Stimulated activated CD4-positive, alpha-beta T cell treated with anti-CD3 and anti-CD28 coated beads, Interleukin-12 subunit alpha, Interleukin-12 subunit beta, amount 100 ng/mL, for 24 hours (primary cell): Measurements from ENCODE around the gene SSTR1.
"Not testable (repeated sequence)": the region's sequence is repeated elsewhere in the genome, so short reads cannot be mapped to it uniquely, and the experiment has no call there.

Experiments used
- DNase-seq, 2 experiments: peaks; one replicate each; pipeline ENCODE4 v3.0.0-alpha.2; 2020; ENCODE audit warnings: low read depth in 2 of 2

SSTR1 gene, protein sequence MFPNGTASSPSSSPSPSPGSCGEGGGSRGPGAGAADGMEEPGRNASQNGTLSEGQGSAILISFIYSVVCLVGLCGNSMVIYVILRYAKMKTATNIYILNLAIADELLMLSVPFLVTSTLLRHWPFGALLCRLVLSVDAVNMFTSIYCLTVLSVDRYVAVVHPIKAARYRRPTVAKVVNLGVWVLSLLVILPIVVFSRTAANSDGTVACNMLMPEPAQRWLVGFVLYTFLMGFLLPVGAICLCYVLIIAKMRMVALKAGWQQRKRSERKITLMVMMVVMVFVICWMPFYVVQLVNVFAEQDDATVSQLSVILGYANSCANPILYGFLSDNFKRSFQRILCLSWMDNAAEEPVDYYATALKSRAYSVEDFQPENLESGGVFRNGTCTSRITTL

GRCh38 chr14:38207736-38208617 lies at the start of gene SSTR1:
Gene SSTR1 (plus strand): TSS chr14:38207904. CDS start chr14:38209390, 1,486 bp downstream.
- no peak for DNase-seq

DNA sequence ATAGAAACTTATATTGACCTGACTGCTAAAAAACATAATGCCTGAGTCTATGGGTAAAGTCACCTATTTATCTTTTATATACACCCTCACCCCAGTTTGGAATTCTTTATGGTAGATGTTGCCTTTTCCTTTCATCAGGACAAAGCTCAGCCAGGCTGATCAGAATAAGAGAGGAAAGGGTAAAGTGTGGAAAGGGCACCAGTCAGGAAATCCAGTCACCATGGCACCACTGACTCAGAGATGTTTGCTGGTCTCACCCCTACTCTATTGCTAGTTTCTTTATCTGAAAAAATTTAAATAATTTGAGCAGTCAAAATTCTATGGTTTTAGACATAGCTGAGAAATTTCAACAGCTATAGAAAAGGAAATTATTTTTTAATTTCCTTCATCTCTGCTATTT lies 49.2 kb upstream of the SSTR1 start:
- no peak for DNase-seq

DNA sequence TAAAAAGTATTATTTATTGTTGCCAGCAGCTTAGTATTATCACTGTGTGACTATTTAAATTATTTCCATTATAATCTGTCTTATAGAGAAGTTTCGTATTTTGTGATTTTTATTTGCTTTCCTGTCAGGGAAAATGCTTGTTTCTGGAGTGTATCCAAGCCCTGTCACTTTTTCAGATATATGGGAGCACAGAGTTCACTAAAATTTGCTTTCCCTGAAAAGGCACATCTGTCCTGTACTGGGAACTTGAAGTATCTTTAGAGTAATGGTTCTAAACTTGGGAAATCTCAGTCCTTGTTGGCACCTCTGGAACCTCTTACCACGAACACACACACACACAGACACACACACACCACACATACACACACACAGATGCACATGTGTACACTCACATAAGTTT lies 39.3 kb upstream of the SSTR1 start:
- DNase-seq, result no peak

- no peak for DNase-seq
Observed at GRCh38 chr14:38171197-38171596, 36.5 kb upstream of the SSTR1 start.

DNA sequence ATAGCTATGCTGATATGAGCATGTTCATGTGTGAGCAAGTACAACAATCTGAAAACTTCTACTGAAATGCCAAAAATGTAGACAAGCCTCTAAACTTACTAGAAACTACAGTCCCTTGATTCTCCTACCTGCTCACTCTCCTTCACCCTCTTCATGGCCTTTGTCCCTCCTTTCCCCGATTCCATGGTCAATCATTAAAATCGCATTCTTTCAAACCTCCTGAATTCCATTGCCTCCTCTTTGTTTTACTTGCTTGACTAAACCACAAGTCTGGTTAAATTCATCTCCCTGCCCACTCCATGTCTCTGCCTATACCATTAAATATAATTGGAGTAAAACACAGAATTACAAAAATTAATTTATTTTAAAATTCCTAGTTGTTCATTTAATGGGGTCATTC lies 33.0 kb upstream of the SSTR1 start:
- DNase-seq, result no peak

- DNase-seq, result no peak
Observed at GRCh38 chr14:38175658-38176057, 32.0 kb upstream of the SSTR1 start.

DNA sequence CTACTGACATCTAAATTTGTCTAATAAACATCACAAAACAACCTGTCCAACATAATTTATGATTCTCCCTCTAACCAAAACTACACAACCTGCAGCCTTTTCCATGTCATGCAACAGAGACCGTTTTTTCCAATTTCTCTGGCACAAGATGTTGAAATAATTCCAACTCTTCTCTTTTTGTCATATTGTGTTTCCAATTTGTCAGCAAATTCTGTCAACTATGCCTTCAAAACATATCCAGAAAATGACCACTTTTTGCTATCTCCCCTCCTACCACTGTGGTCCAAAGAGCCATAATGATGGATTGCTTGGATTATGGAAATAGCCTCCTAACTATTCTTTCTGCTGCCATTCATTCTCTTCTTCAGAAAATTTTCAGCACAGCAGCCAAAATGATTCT lies 31.3 kb upstream of the SSTR1 start:
- no peak for DNase-seq

- DNase-seq, result no peak
Observed at GRCh38 chr14:38184132-38184531, 23.6 kb upstream of the SSTR1 start.

DNA sequence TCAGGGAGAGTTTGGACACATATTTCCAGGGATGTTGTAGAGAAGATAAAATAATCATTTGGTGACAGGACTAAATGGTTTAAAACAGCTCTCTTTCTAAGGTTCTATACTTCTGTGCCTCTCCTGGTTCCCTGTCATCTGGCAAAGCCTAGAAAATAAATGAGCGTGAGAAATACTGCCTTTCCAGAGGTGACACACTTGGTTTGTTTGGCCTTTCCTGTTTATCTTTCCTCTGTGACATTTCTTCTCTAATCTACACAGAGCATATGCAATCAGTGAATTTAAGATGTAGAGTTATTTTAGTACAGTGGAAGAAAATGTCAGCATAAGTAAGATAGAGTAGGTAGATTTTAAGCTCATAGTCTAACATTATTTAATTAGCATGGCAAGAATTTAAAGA lies 22.0 kb upstream of the SSTR1 start:
- DNase-seq, result no peak

DNA sequence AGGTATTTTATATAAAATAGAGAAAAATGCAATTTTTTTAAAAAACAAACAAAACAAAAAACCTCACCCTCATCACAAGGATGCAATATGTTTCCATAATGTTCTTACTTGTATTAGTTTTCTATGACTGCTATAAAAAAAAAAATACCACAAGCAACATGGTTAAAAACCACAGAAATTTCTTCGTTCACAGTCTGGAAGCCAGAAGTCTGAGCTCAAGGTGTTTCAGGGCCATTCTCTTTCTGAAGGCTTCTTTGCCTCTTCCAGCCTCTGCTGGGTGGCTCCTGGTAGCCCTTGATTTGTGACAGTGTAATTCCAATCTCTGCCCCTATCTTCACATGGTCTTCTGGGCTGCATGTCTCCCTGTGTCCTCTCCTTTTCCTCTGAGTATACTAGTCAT lies 21.5 kb upstream of the SSTR1 start:
- no peak for DNase-seq

GRCh38 chr14:38187528-38187927 lies 20.2 kb upstream of the SSTR1 start:
- DNase-seq, result no peak

DNA sequence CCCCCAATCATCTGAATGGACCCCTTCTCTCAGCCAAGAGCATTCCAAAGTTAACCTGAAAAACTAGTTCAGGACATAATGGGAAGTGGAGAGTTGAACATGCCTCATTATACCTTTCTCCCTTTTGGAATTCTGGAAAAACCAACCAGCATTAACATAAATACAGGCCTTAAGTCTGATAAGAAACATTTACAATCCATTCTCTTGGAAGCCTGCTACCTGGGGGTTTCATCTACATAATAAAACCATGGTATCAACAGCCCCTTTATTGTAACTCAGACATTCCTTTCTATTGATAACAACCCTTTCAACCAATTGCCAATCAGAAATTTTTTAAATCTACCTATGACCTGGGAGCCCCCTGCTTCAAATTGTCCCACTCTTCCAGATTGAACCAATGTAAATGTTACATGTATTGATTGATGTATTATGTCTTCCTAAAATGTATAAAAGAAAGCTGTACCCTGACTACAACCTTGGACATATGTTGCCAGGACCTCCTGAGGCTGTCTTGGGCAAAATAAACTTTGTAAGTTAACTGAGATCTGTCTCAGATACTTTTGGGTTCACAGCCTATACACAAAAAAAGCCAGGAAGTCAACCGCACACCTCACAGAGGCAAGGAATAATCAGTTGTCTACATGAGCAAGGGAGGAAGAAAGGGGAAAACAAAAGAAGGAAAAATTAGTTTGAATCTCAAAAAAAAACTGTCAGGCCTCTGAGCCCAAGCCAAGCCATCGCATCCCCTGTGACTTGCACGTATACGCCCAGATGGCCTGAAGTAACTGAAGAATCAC lies 17.6 kb upstream of the SSTR1 start:
- DNase-seq, result no peak

DNA sequence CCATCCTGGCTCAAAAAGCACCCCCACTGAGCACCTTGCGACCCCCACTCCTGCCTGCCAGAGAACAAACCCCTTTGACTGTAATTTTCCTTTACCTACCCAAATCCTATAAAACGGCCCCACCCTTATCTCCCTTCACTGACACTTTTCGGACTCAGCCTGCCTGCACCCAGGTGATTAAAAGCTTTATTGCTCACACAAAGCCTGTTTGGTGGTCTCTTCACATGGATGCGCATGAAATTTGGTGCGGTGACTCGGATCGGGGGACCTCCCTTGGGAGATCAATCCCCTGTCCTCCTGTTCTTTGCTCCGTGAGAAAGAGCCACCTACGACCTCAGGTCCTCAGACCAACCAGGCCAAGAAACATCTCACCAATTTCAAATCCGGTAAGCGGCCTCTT lies 16.9 kb upstream of the SSTR1 start:
- DNase-seq, result not testable (repeated sequence)

DNA sequence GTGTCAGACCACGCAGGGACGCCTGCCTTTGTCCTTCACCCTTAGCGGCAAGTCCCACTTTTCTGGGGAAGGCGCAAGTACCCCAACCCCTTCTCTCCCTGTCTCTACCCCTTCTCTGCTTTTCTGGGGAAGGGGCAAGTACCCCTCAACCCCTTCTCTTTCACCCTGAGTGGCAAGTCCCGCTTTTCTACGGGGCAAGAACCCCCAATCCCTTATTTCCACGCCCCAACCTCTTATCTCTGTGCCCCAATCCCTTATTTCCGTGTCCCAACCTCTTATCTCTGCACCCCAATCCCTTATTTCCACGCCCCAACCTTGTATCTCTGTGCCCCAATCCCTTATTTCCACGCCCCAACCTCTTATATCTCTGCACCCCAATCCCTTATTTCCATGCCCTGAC lies 16.2 kb upstream of the SSTR1 start:
- not testable (repeated sequence) for DNase-seq

GRCh38 chr14:38197001-38197783 lies 10.5 kb upstream of the SSTR1 start:
- DNase-seq, result no peak

DNA sequence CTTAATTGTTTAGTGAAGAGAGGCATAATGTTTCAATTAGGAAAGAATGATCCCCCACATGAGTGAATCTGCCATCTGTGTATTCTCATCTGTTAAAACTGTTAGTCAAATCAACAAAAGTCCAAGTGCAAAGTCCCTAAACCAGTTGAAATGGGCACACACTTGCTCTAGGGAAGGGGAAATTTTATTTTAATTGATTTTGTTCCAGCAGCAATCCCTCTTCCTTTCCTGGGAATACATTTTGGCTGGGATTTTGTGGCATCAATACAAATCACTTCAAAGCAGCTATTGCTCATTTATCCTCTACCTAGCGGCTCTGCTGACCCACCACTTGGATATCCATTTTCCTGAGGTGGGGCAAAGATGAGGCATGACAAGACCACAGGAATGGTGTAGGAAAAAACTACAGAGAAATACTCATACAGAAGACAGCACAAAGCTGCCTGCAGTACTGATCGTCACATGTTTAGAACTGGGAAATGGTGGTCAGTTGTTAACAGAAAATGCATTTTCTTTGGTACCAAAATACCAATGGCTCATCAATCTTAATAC lies 9.8 kb upstream of the SSTR1 start:
- DNase-seq, result no peak

GRCh38 chr14:38198425-38198824 lies 9.3 kb upstream of the SSTR1 start:
- DNase-seq, result no peak

DNA sequence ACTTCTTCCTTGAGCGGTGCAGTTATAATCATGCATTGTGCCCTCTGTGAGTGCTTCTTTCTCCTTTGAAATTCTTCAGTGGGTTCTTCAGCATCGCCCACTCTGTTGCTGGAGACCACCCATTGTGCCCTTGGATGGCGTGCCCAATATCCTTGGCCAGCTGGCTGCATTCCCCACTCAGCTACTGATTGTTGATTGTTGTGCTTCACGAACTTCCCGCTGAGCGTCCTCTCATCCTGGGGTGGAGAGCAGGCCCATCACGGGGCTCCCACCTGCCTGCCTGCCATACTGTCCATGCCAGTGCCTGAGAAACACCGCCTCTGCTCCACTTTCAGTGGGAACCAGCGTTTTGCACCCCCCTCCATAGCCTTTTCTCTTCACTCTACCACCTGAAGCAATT lies 8.6 kb upstream of the SSTR1 start:
- DNase-seq, result no peak

DNA sequence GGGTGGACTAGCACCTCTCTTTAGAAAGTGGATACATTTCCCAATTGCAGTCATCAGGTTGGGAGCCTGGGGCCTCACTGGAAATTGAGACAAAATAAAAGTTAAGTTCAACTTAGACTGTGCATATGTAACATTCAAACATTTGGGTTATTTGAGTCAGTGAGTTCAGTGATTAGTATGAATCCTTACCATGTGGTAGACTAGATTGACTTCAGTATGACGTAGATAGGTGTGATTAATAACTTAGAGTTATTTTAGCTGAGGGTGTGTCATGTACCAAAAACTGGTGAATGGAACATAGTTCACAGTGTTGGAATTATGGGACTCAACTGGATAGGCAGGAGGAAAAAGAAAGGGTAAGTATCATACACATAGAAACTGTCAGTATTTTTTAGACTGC lies 8.0 kb upstream of the SSTR1 start:
- no peak for DNase-seq

GRCh38 chr14:38201137-38201828 lies 6.4 kb upstream of the SSTR1 start:
- DNase-seq, result no peak
